ENCODE results near the gene FUT2.
A peak's percentile ranks its signal among the peaks of the same experiment; 100 is the strongest.
"Not testable (repeated sequence)": the region's sequence is repeated elsewhere in the genome, so short reads cannot be mapped to it uniquely, and the experiment has no call there.

The FUT2 gene

GRCh38 chr19:48674921-48675824 is 20.6 kb upstream of the FUT2 start:
- Histone ChIP-seq H3K4me1 (ENCODE audit: low read depth, poor library complexity, severe bottlenecking) (peaks cover 5% of the 10 kb centered on the region), H4K20me1 (ENCODE audit: insufficient read depth) (no peaks in the 10 kb centered on the region), H3K36me3 (ENCODE audit: insufficient read depth) (no peaks in the 10 kb centered on the region), H3K9ac (no peak overlapping the region), H3K27me3 (ENCODE audit: insufficient read depth, low read depth) (peaks cover 29% of the 10 kb centered on the region; the same call in 1 of the 2 replicates), H3K27ac (no peak overlapping the region), H2AFZ (ENCODE audit: low read depth) (peak overlapping the region; percentile 60; the same call in 1 of the 2 replicates), H3K4me2 (no peak overlapping the region), H3K4me3 (IDR thresholded peaks at IDR 0.05; ENCODE audit: insufficient read depth, low read depth, low read length) (no peak overlapping the region), H3K79me2 (ENCODE audit: insufficient read depth, low read depth) (no peaks in the 10 kb centered on the region)
- peak; percentile 85 for TF ChIP-seq CTCF (conservative IDR thresholded peaks at IDR 0.05; ENCODE audit: low read depth, low read length)

- no peak overlapping the region for H3K9ac ChIP-seq
- H3K79me2 ChIP-seq (ENCODE audit: insufficient read depth, low read depth): no peaks in the 10 kb centered on the region
- no peak overlapping the region for H3K27ac ChIP-seq
- peaks cover 36% of the 10 kb centered on the region; the same call in 1 of the 2 replicates for H3K27me3 ChIP-seq (ENCODE audit: insufficient read depth, low read depth)
- no peak for TF ChIP-seq CTCF (conservative IDR thresholded peaks at IDR 0.05; ENCODE audit: low read depth, low read length)
- H3K4me1 ChIP-seq (ENCODE audit: low read depth, poor library complexity, severe bottlenecking): peaks cover 5% of the 10 kb centered on the region
- H3K36me3 ChIP-seq (ENCODE audit: insufficient read depth): no peaks in the 10 kb centered on the region
- no peaks in the 10 kb centered on the region for H4K20me1 ChIP-seq (ENCODE audit: insufficient read depth)
- no peak overlapping the region for H3K4me3 ChIP-seq (IDR thresholded peaks at IDR 0.05; ENCODE audit: insufficient read depth, low read depth, low read length)
- H2AFZ ChIP-seq (ENCODE audit: low read depth): no peak overlapping the region
- H3K4me2 ChIP-seq: no peak overlapping the region
These were observed 19.3 kb upstream of the FUT2 start for GRCh38 chr19:48676487-48676886.

- H3K9ac ChIP-seq: no peak overlapping the region
- peaks cover 5% of the 10 kb centered on the region for H3K4me1 ChIP-seq (ENCODE audit: low read depth, poor library complexity, severe bottlenecking)
- H3K4me2 ChIP-seq: no peak overlapping the region
- no peaks in the 10 kb centered on the region for H3K79me2 ChIP-seq (ENCODE audit: insufficient read depth, low read depth)
- TF ChIP-seq CTCF (conservative IDR thresholded peaks at IDR 0.05; ENCODE audit: low read depth, low read length): no peak
- H4K20me1 ChIP-seq (ENCODE audit: insufficient read depth): no peaks in the 10 kb centered on the region
- H3K27ac ChIP-seq: no peak overlapping the region
- peaks cover 40% of the 10 kb centered on the region; the same call in 1 of the 2 replicates for H3K27me3 ChIP-seq (ENCODE audit: insufficient read depth, low read depth)
- H3K4me3 ChIP-seq (IDR thresholded peaks at IDR 0.05; ENCODE audit: insufficient read depth, low read depth, low read length): no peak overlapping the region
- H2AFZ ChIP-seq (ENCODE audit: low read depth): no peak overlapping the region
- H3K36me3 ChIP-seq (ENCODE audit: insufficient read depth): no peaks in the 10 kb centered on the region
These were observed 18.9 kb upstream of the FUT2 start for GRCh38 chr19:48676887-48677286.

GRCh38 chr19:48678201-48678600 is 17.6 kb upstream of the FUT2 start:
- Histone ChIP-seq H3K4me2 (no peak overlapping the region), H3K79me2 (ENCODE audit: insufficient read depth, low read depth) (no peaks in the 10 kb centered on the region), H3K4me3 (IDR thresholded peaks at IDR 0.05; ENCODE audit: insufficient read depth, low read depth, low read length) (no peak overlapping the region), H4K20me1 (ENCODE audit: insufficient read depth) (no peaks in the 10 kb centered on the region), H3K4me1 (ENCODE audit: low read depth, poor library complexity, severe bottlenecking) (peaks cover 5% of the 10 kb centered on the region), H3K9ac (no peak overlapping the region), H3K27ac (no peak overlapping the region), H3K27me3 (ENCODE audit: insufficient read depth, low read depth) (peaks cover 49% of the 10 kb centered on the region; the same call in 1 of the 2 replicates), H3K36me3 (ENCODE audit: insufficient read depth) (no peaks in the 10 kb centered on the region), H2AFZ (ENCODE audit: low read depth) (no peak overlapping the region)
- no peak for TF ChIP-seq CTCF (conservative IDR thresholded peaks at IDR 0.05; ENCODE audit: low read depth, low read length)

GRCh38 chr19:48680006-48680405 is 15.8 kb upstream of the FUT2 start:
- H3K27ac ChIP-seq; H4K20me1 ChIP-seq (ENCODE audit: insufficient read depth); H3K4me2 ChIP-seq; H3K4me3 ChIP-seq (IDR thresholded peaks at IDR 0.05; ENCODE audit: insufficient read depth, low read depth, low read length); H3K79me2 ChIP-seq (ENCODE audit: insufficient read depth, low read depth); H3K9ac ChIP-seq; H3K4me1 ChIP-seq (ENCODE audit: low read depth, poor library complexity, severe bottlenecking); H2AFZ ChIP-seq (ENCODE audit: low read depth); H3K36me3 ChIP-seq (ENCODE audit: insufficient read depth): not testable (repeated sequence)
- H3K27me3 ChIP-seq (ENCODE audit: insufficient read depth, low read depth): peaks cover 53% of the 10 kb centered on the region
